ENCODE measurements around the gene GRK5. TPM values are rescaled to one million over a fixed set of nuclear protein-coding genes. Genes with fewer than 3 reads are reported as not detected.

GRK5 gene
- total RNA-seq, 1 donor = 1.8 TPM

DNA sequence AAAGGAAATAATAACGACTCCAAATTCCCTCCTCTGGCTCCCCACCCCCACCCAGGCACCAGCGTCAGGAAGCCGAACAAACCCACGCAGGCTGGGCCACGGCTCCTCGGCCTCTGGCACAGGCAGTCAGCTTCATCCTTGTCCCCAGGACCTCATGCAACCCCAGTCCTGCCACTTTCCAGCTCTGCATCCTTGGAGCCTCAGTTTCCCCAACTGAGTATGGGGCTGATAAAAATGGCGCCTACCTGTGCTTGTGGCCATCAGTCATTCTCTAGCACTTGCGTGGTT lies 198.1 kb downstream of the GRK5 start:
- Histone ChIP-seq H3K4me1 (ENCODE audit: insufficient read depth, low read length) (peaks cover 14% of the 10 kb centered on the region), H3K4me3 (ENCODE audit: insufficient read depth, low read length) (no peak overlapping the region), H3K36me3 (ENCODE audit: insufficient read depth, low read length) (no peaks in the 10 kb centered on the region), H2AFZ (ENCODE audit: low read length) (no peak overlapping the region), H3K9me3 (ENCODE audit: low read depth, low read length) (no peaks in the 10 kb centered on the region), H3K4me2 (ENCODE audit: insufficient read depth, low read length) (no peak overlapping the region), H3K79me2 (ENCODE audit: insufficient read depth, low read length) (no peaks in the 10 kb centered on the region), H3K27me3 (ENCODE audit: insufficient read depth, low read length) (no peaks in the 10 kb centered on the region), H3K27ac (ENCODE audit: low read depth, low read length) (no peak overlapping the region), H4K20me1 (ENCODE audit: insufficient read depth, low read length) (no peaks in the 10 kb centered on the region)
- TF ChIP-seq, protein P1, sequence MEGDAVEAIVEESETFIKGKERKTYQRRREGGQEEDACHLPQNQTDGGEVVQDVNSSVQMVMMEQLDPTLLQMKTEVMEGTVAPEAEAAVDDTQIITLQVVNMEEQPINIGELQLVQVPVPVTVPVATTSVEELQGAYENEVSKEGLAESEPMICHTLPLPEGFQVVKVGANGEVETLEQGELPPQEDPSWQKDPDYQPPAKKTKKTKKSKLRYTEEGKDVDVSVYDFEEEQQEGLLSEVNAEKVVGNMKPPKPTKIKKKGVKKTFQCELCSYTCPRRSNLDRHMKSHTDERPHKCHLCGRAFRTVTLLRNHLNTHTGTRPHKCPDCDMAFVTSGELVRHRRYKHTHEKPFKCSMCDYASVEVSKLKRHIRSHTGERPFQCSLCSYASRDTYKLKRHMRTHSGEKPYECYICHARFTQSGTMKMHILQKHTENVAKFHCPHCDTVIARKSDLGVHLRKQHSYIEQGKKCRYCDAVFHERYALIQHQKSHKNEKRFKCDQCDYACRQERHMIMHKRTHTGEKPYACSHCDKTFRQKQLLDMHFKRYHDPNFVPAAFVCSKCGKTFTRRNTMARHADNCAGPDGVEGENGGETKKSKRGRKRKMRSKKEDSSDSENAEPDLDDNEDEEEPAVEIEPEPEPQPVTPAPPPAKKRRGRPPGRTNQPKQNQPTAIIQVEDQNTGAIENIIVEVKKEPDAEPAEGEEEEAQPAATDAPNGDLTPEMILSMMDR (IDR thresholded peaks at IDR 0.05; ENCODE audit: extremely low read depth, low read depth, low read length) = no peak
- DNase-seq (ENCODE audit: insufficient read length, low spot score, missing footprints) = no peak

DNA sequence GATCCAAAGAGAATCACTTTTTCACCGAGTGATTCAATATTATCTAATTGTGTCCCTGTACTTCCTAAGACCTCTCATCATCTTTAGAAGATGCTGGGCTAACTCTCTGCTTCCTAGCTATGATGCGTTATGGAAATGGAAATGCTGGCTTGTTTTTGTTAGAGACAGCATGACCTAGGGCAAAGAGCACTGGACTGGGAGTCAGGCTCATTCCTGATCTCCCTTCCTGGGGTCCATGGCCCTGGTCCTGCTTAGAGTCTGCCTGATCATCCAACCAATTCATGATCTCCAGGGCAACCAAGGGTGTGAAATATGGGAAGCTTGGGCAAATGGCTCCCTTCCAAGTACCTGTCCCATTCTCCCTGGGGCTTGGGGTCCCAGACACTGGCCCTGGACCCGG lies 198.8 kb downstream of the GRK5 start:
- Histone ChIP-seq H3K27me3 (ENCODE audit: insufficient read depth, low read length) (no peaks in the 10 kb centered on the region), H3K4me1 (ENCODE audit: insufficient read depth, low read length) (peaks cover 13% of the 10 kb centered on the region), H2AFZ (ENCODE audit: low read length) (no peak overlapping the region), H3K4me2 (ENCODE audit: insufficient read depth, low read length) (no peak overlapping the region), H3K4me3 (ENCODE audit: insufficient read depth, low read length) (no peak overlapping the region), H3K27ac (ENCODE audit: low read depth, low read length) (no peak overlapping the region), H3K9me3 (ENCODE audit: low read depth, low read length) (no peaks in the 10 kb centered on the region), H4K20me1 (ENCODE audit: insufficient read depth, low read length) (no peaks in the 10 kb centered on the region), H3K79me2 (ENCODE audit: insufficient read depth, low read length) (no peaks in the 10 kb centered on the region), H3K36me3 (ENCODE audit: insufficient read depth, low read length) (no peaks in the 10 kb centered on the region)
- TF ChIP-seq, protein P1 (IDR thresholded peaks at IDR 0.05; ENCODE audit: extremely low read depth, low read depth, low read length) = no peak
- no peak for DNase-seq (ENCODE audit: insufficient read length, low spot score, missing footprints)

DNA sequence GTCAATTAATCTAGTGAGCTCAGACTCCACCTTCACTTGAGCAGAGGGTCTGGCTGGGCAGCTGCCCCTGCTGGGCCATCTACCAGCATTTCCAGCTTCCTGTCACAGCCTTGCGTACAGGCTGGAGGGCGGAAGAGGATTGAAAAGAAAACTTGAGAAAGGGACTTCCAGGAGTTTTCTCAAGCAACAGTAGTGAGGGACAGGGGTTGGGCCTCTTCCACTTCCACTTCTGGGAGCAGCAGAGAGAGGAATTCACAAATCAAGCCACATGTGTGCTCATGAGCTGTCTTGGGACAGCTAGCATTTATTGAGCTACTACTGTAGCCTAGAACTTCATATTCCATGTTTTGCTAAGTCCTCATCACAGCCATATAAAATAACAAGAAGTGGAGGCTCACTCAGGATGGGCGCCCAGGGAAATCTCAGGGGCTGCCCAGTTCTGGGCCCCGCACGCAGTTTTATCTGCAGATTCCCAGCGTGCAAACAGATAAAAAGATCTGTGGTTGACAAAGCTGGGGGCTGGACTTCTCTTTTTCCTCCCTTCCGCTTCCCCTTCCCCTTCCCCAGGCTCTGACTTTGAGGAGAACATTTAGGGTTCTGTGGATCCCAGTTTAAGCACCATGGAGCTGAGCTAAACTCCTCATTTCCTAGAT lies 199.4 kb downstream of the GRK5 start:
- Histone ChIP-seq H3K27ac (ENCODE audit: low read depth, low read length) (no peak overlapping the region), H3K4me2 (ENCODE audit: insufficient read depth, low read length) (no peak overlapping the region), H3K36me3 (ENCODE audit: insufficient read depth, low read length) (no peaks in the 10 kb centered on the region), H3K9me3 (ENCODE audit: low read depth, low read length) (no peaks in the 10 kb centered on the region), H2AFZ (ENCODE audit: low read length) (no peak overlapping the region), H3K4me1 (ENCODE audit: insufficient read depth, low read length) (peaks cover 7% of the 10 kb centered on the region), H4K20me1 (ENCODE audit: insufficient read depth, low read length) (no peaks in the 10 kb centered on the region), H3K4me3 (ENCODE audit: insufficient read depth, low read length) (no peak overlapping the region), H3K79me2 (ENCODE audit: insufficient read depth, low read length) (no peaks in the 10 kb centered on the region), H3K27me3 (ENCODE audit: insufficient read depth, low read length) (no peaks in the 10 kb centered on the region)
- TF ChIP-seq, protein P1 (IDR thresholded peaks at IDR 0.05; ENCODE audit: extremely low read depth, low read depth, low read length) = no peak
- DNase-seq (ENCODE audit: insufficient read length, low spot score, missing footprints) = peak; percentile 25

DNA sequence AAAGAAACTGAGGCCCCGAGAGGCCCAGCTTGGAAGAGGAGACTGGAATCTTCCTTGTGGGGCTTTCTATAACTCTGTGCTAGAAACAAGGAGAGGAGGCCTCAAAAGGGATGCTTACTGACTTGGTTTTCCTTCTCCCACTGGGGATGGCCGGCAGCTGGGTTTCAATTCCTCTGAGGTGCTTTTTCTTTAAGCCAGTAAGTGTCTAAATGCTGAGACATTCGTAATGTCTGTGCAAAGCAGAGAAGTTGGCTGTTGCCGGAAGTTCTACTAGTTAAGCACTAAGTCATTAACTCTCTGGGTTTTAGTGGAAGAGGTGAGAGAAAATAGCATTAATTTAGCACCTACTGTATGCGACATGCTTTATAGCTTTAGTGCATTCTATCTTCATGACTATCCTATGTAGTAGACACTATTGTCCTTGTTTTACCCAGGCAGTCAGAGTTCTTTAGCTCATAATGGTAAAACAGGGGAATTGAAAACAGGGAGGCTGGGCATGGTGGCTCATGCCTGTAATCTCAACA lies 199.9 kb downstream of the GRK5 start:
- H2AFZ ChIP-seq (ENCODE audit: low read length) = no peak overlapping the region

More for the DNA sequence above, 199.9 kb downstream of the GRK5 start:
- H4K20me1 ChIP-seq (ENCODE audit: insufficient read depth, low read length) = no peaks in the 10 kb centered on the region
- no peaks in the 10 kb centered on the region for H3K27me3 ChIP-seq (ENCODE audit: insufficient read depth, low read length)
- no peak overlapping the region for H3K4me3 ChIP-seq (ENCODE audit: insufficient read depth, low read length)
- H3K9me3 ChIP-seq (ENCODE audit: low read depth, low read length) = no peaks in the 10 kb centered on the region
- H3K4me2 ChIP-seq (ENCODE audit: insufficient read depth, low read length) = no peak overlapping the region
- peaks cover 1% of the 10 kb centered on the region for H3K4me1 ChIP-seq (ENCODE audit: insufficient read depth, low read length)
- no peaks in the 10 kb centered on the region for H3K79me2 ChIP-seq (ENCODE audit: insufficient read depth, low read length)
- no peak for DNase-seq (ENCODE audit: insufficient read length, low spot score, missing footprints)
- H3K27ac ChIP-seq (ENCODE audit: low read depth, low read length) = no peak overlapping the region
- TF ChIP-seq, protein P1 (IDR thresholded peaks at IDR 0.05; ENCODE audit: extremely low read depth, low read depth, low read length) = no peak
- H3K36me3 ChIP-seq (ENCODE audit: insufficient read depth, low read length) = no peaks in the 10 kb centered on the region
